A549 (cell line): ENCODE results near the gene GRB14. TPM values are rescaled to one million over a fixed set of nuclear protein-coding genes. Genes with fewer than 3 reads are reported as not detected.

ENCODE experiments used
- ATAC-seq, 2 experiments: fragments of 200-7000 bp in 1 of 2; fragments of >200 bp in 1 of 2; cut with Nextera tagmentation in 1 of 2; cut with Tn5 transposase in 1 of 2; 3 replicates each; pipeline versions ENCODE4 v1.8.0 to v1.9.1; 2018 to 2020; ENCODE audit warnings: mild to moderate bottlenecking in 1 of 2, moderate library complexity in 1 of 2
- CTCF ChIA-PET: fragments of 300-600 bp; sonication (Branson Sonifier 250); formaldehyde crosslinking; extraction: SDS; loops from one replicate; lab custom pipeline; 2021; ENCODE audit warnings: antibody characterized with exemption, inconsistent platforms; lab: Yijun Ruan, JAX
- POLR2A ChIA-PET: fragments of 350-600 bp; formaldehyde crosslinking; extraction: SDS; loops from one replicate; lab custom pipeline; 2021; ENCODE audit warnings: antibody characterized with exemption, inconsistent platforms; lab: Yijun Ruan, JAX
- DNase-seq, 2 experiments: peaks; one replicate each; pipeline versions ENCODE4 v3.0.0 to v3.0.0-alpha.2; 2011 to 2016; ENCODE audit warnings: low read depth in 1 of 2, low spot score in 1 of 2
- FAIRE-seq: peaks from 2 replicates; lab custom pipeline; 2011; peaks lifted over from hg19 to GRCh38; lab: Jason Lieb, UNC
- H3K27ac ChIP-seq, 2 experiments: fragments of >200 bp; sonication (Bioruptor Twin); formaldehyde crosslinking; 3 replicates each; pipeline ENCODE4 v1.5.1; 2016 to 2017
- H3K4me1 ChIP-seq: fragments of >200 bp; sonication (Bioruptor Twin); formaldehyde crosslinking; 3 replicates; pipeline ENCODE4 v1.6.1; 2016
- H3K4me2 ChIP-seq: fragments of >200 bp; sonication (Bioruptor Twin); formaldehyde crosslinking; 3 replicates; pipeline ENCODE4 v1.6.1; 2016
- H3K4me3 ChIP-seq: fragments of >200 bp; sonication (Bioruptor Twin); formaldehyde crosslinking; 3 replicates; pipeline ENCODE4 v1.5.1; 2016
- H3K9me3 ChIP-seq: fragments of >200 bp; sonication (Bioruptor Twin); formaldehyde crosslinking; 3 replicates; pipeline ENCODE4 v1.6.1; 2016
- BHLHE40 ChIP-seq: IDR thresholded peaks from 2 replicates; pipeline ENCODE4 v1.6.1; 2012; ENCODE audit warnings: low read depth, low read length, inconsistent platforms
- CEBPB ChIP-seq, 2 experiments: fragments of >200 bp in 1 of 2; sonication (Bioruptor Twin) in 1 of 2; formaldehyde crosslinking in 1 of 2; IDR thresholded peaks; 2 replicates each; pipeline ENCODE4 v1.6.1; 2012 to 2016
- CHD4 ChIP-seq: fragments of 200-600 bp; sonication (generic); IDR thresholded peaks from 2 replicates; pipeline ENCODE4 v1.6.1; 2016; ENCODE audit warnings: antibody characterized with exemption, mild to moderate bottlenecking, borderline replicate concordance
- EP300 ChIP-seq, 2 experiments: fragments of >200 bp; sonication (Bioruptor Twin); formaldehyde crosslinking; IDR thresholded peaks; 2 replicates in 1 of 2; 3 replicates in 1 of 2; pipeline ENCODE4 v1.6.1; 2016 to 2017
- FOSB ChIP-seq: fragments of 250-450 bp; sonication (Bioruptor Pico); IDR thresholded peaks from 2 replicates; pipeline ENCODE4 v1.5.0; 2020; ENCODE audit warnings: mild to moderate bottlenecking, moderate library complexity
- FOSL2 ChIP-seq, 2 experiments: fragments of 450-650 bp in 1 of 2; fragments of >200 bp in 1 of 2; sonication (Bioruptor Twin) in 1 of 2; formaldehyde crosslinking; IDR thresholded peaks; 2 replicates each; pipeline versions ENCODE4 v1.5.0 to v1.6.1; 2016 to 2020; ENCODE audit warnings: mild to moderate bottlenecking in 1 of 2, moderate library complexity in 1 of 2
- GATA3 ChIP-seq: IDR thresholded peaks from 2 replicates; pipeline ENCODE4 v1.6.1; 2012; ENCODE audit warnings: borderline replicate concordance
- HEYL ChIP-seq: fragments of 250-450 bp; sonication (Bioruptor Pico); IDR thresholded peaks from 2 replicates; pipeline ENCODE4 v1.8.0; 2021; ENCODE audit warnings: mild to moderate bottlenecking, moderate library complexity
- HOXB13 ChIP-seq: fragments of 250-450 bp; sonication (Bioruptor Pico); IDR thresholded peaks from 2 replicates; pipeline ENCODE4 v1.5.0; 2020; ENCODE audit warnings: low read depth, mild to moderate bottlenecking, moderate library complexity
- JUN ChIP-seq, 2 experiments: fragments of >200 bp; sonication (Bioruptor Twin); formaldehyde crosslinking; IDR thresholded peaks; 2 replicates in 1 of 2; 3 replicates in 1 of 2; pipeline ENCODE4 v1.6.1; 2016 to 2017
- JUNB ChIP-seq: fragments of >200 bp; sonication (Bioruptor Twin); formaldehyde crosslinking; IDR thresholded peaks from 2 replicates; pipeline ENCODE4 v1.6.1; 2016
- KDM1A ChIP-seq: fragments of 200-600 bp; sonication (generic); IDR thresholded peaks from 2 replicates; pipeline ENCODE4 v1.6.1; 2016; ENCODE audit warnings: low read depth, mild to moderate bottlenecking
- KDM5A ChIP-seq: fragments of 200-600 bp; sonication (generic); IDR thresholded peaks from 2 replicates; pipeline ENCODE4 v1.6.1; 2016; ENCODE audit warnings: antibody characterized with exemption, mild to moderate bottlenecking
- MAZ ChIP-seq: fragments of 150-350 bp; IDR thresholded peaks from 2 replicates; pipeline ENCODE4 v1.6.1; 2014; ENCODE audit warnings: antibody characterized with exemption, low read depth, low read length, borderline replicate concordance
- MYC ChIP-seq: IDR thresholded peaks from 2 replicates; pipeline ENCODE4 v1.6.1; 2012; ENCODE audit warnings: mild to moderate bottlenecking, inconsistent platforms, low read length, improper control_type of control experiment, borderline replicate concordance
- NFE2L2 ChIP-seq: fragments of 150-350 bp; conservative IDR thresholded peaks from 2 replicates; pipeline ENCODE4 v1.6.1; 2014; ENCODE audit warnings: low read length
- POLR2A ChIP-seq: IDR thresholded peaks from 2 replicates; pipeline ENCODE4 v1.6.1; 2012; ENCODE audit warnings: mild to moderate bottlenecking, low read length
- RAD21 ChIP-seq, 2 experiments: fragments of >200 bp in 1 of 2; sonication (Bioruptor Twin) in 1 of 2; formaldehyde crosslinking in 1 of 2; IDR thresholded peaks in 1 of 2; conservative IDR thresholded peaks in 1 of 2; 2 replicates in 1 of 2; 3 replicates in 1 of 2; pipeline ENCODE4 v1.6.1; 2012 to 2018; ENCODE audit warnings: inconsistent platforms in 1 of 2
- RARB ChIP-seq: fragments of 250-450 bp; sonication (Bioruptor Pico); IDR thresholded peaks from 2 replicates; pipeline ENCODE4 v1.8.0; 2021; ENCODE audit warnings: mild to moderate bottlenecking, moderate library complexity
- RCOR1 ChIP-seq: fragments of 150-350 bp; IDR thresholded peaks from 2 replicates; pipeline ENCODE4 v1.6.1; 2014; ENCODE audit warnings: antibody characterized with exemption, low read length, low read depth
- RFX5 ChIP-seq: fragments of 450-650 bp; IDR thresholded peaks from 2 replicates; pipeline ENCODE4 v1.7.1; 2014; ENCODE audit warnings: antibody characterized with exemption, mild to moderate bottlenecking, moderate library complexity
- RNF2 ChIP-seq: fragments of 200-600 bp; sonication (generic); IDR thresholded peaks from 2 replicates; pipeline ENCODE4 v1.6.1; 2016; ENCODE audit warnings: low read depth, mild to moderate bottlenecking, antibody characterized with exemption, moderate library complexity, borderline replicate concordance
- SREBF2 ChIP-seq: fragments of 450-650 bp; IDR thresholded peaks from 2 replicates; pipeline ENCODE4 v1.6.1; 2014; ENCODE audit warnings: mild to moderate bottlenecking, moderate library complexity
- TFCP2L1 ChIP-seq: fragments of 250-450 bp; sonication (Bioruptor Pico); IDR thresholded peaks from 2 replicates; pipeline ENCODE4 v1.5.0; 2021; ENCODE audit warnings: mild to moderate bottlenecking
- ZNF302 ChIP-seq: fragments of 250-450 bp; sonication (Bioruptor Pico); IDR thresholded peaks from 2 replicates; pipeline ENCODE4 v1.9.0; 2021; ENCODE audit warnings: inconsistent platforms, mild to moderate bottlenecking, moderate library complexity
- ZSCAN20 ChIP-seq: fragments of 250-450 bp; sonication (Bioruptor Pico); IDR thresholded peaks from 2 replicates; pipeline ENCODE4 v1.8.0; 2022; ENCODE audit warnings: mild to moderate bottlenecking, moderate library complexity
- WGBS: methylation state at CpG from one replicate; pipeline ENCODE4 v1.1.6; 2017; ENCODE audit errors: missing lambda C conversion rate; 5-methylcytosine and 5-hydroxymethylcytosine counted together
- polyA plus RNA-seq, 4 experiments: library from polyadenylated mRNA; depleted of rRNA in 3 of 4; stranded (reverse); fragments of >200 nt; fragmentation: RNase III in 1 of 4; extraction: RNeasy Plus Mini Kit Qiagen cat#74134 plus additional on column Dnase treatment in 1 of 4; gene quantifications; 2 replicates in 3 of 4; 3 replicates in 1 of 4; pipeline ENCODE4 v1.2.3, GENCODE V29; 2011 to 2017
- TF ChIP-seq, protein P1 (sequence below): fragments of 450-650 bp; IDR thresholded peaks from 2 replicates; pipeline ENCODE4 v1.6.1; 2014; ENCODE audit warnings: antibody characterized with exemption
- TF ChIP-seq, protein P2 (sequence below): IDR thresholded peaks from 2 replicates; pipeline ENCODE4 v1.6.1; 2012

Gene GRB14
- polyA plus RNA-seq, 2 of the 4 experiments (the other 2 are of a cell fraction), result 18.6 to 26.0 TPM

DNA sequence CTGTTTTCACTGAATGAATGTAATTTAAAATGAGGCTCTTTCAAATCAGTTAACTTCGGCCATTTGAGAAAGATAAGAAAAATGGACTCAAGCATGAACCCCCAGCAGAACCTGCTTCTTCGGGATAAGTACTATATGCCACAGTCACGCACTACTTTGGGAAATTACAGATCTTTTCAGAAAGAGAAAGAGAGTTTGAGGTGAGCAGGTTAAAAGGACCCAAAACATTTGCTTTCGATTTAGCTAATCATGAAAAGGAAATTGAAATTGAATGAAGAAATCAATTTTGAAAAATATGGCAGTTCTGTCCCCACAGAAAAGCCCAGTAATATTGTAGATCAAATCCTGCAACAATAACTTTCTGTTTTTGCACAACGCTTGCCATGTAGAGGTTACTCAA, 156.9 kb downstream of the GRB14 start (continued):
- TF ChIP-seq KDM1A, result no peak
- no peak for TF ChIP-seq CHD4

DNA sequence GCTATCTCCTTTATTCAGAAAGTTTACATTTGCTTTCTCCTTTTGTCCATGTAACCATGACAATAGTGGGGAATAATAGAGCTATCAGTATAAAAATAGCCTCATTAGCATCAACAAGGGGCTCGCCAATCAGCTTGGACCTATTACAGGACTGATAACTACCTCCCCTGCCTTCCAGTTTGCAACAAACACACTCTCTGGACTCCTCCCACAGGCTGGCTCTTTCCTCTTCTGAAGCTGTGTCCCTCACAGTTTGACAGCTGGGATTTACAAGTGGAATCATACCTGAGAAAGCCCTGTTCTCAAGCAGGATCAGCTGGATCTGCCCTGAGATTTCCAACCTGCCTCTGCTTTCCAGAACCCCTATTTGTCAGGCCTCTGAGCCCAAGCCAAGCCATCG, 162.5 kb downstream of the GRB14 start:
- DNase-seq, result no peak
- FAIRE-seq, result no peak
- Histone ChIP-seq H3K4me2 (no peak overlapping the region), H3K9me3 (no peaks in the 10 kb centered on the region), H3K4me1 (no peaks in the 10 kb centered on the region), H3K4me3 (no peak overlapping the region)
- TF ChIP-seq JUNB (no peak), HEYL (CRISPR knock-in tag) (no peak), RNF2 (no peak), FOSB (CRISPR knock-in tag) (no peak), GATA3 (no peak), ZNF302 (CRISPR knock-in tag) (no peak), TFCP2L1 (CRISPR knock-in tag) (no peak), JUN (IDR thresholded peaks at IDR 0.05) (no peak), FOSL2 (IDR thresholded peaks at IDR 0.05) (no peak), FOSL2 (CRISPR knock-in tag; IDR thresholded peaks at IDR 0.05) (no peak), BHLHE40 (no peak), RARB (no peak), MAZ (no peak), KDM5A (no peak), POLR2A (no peak), EP300 (IDR thresholded peaks at IDR 0.05) (no peak), SREBF2 (no peak), RFX5 (no peak), RCOR1 (no peak), NFE2L2 (no peak)
- TF ChIP-seq, protein P1, sequence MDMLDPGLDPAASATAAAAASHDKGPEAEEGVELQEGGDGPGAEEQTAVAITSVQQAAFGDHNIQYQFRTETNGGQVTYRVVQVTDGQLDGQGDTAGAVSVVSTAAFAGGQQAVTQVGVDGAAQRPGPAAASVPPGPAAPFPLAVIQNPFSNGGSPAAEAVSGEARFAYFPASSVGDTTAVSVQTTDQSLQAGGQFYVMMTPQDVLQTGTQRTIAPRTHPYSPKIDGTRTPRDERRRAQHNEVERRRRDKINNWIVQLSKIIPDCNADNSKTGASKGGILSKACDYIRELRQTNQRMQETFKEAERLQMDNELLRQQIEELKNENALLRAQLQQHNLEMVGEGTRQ, result no peak
- TF ChIP-seq, all 56 proteins: peak for 0
- ATAC-seq, result no peak
- no peak overlapping the region for H3K27ac ChIP-seq
- ChIA-PET POLR2A (no interaction called here), CTCF (interaction anchor here (0.6 to 1.4 kb wide), 2 partner anchors 12 to 123 kb away, joined by 3 to 4 read pairs; no protein-coding TSS in a partner anchor)
- 78% methylated on average over 2 of the region's 2 CpGs for WGBS

DNA sequence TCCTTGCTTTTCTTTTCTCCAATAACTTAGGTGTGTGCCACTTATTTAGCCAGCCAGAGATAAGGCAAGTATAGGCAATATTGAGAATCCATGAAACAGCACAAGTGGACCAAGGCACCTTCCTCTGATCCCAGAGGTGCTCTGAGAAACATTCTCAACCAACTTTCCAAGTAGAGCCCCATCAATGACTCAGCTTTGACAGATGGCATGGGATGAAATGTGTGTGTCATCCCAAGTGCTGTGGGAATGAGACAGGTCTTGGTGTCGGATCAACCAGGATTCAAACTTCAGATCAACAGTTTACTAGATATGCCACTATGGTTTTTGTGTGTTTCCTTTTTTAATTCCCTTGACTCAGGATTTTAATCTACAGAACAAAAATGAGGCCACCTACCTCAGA, 164.0 kb downstream of the GRB14 start:
- DNase-seq (no peak), FAIRE-seq (no peak), ATAC-seq (no peak)
- TF ChIP-seq RNF2, result no peak
- TF ChIP-seq CHD4, result no peak
- no peak for TF ChIP-seq HOXB13 (CRISPR knock-in tag)
- TF ChIP-seq, protein P1, result no peak
- TF ChIP-seq CEBPB (IDR thresholded peaks at IDR 0.05), result no peak
- no peak for TF ChIP-seq RFX5
- TF ChIP-seq MYC, result no peak
- no peak for TF ChIP-seq MAZ
- TF ChIP-seq, protein P2, sequence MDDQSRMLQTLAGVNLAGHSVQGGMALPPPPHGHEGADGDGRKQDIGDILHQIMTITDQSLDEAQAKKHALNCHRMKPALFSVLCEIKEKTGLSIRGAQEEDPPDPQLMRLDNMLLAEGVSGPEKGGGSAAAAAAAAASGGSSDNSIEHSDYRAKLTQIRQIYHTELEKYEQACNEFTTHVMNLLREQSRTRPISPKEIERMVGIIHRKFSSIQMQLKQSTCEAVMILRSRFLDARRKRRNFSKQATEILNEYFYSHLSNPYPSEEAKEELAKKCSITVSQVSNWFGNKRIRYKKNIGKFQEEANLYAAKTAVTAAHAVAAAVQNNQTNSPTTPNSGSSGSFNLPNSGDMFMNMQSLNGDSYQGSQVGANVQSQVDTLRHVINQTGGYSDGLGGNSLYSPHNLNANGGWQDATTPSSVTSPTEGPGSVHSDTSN, result no peak
- no peak for TF ChIP-seq GATA3
- no peak for TF ChIP-seq RAD21 (conservative IDR thresholded peaks at IDR 0.05 in 1 of 2, IDR thresholded peaks at IDR 0.05 in 1 of 2)
- TF ChIP-seq NFE2L2, result no peak
- no peak for TF ChIP-seq ZSCAN20 (CRISPR knock-in tag)
- no peaks in the 10 kb centered on the region for H3K4me1 ChIP-seq
- no peaks in the 10 kb centered on the region for H3K9me3 ChIP-seq
- WGBS, result 87% methylated on average over 1 of the region's 1 CpG
- ChIA-PET POLR2A (no interaction called here), CTCF (interaction anchor here (1.1 kb wide), 1 partner anchor 986 kb away, joined by 3 read pairs; no protein-coding TSS in a partner anchor)
- H3K4me3 ChIP-seq, result no peak overlapping the region
- H3K4me2 ChIP-seq, result no peak overlapping the region
- no peak overlapping the region for H3K27ac ChIP-seq
